Stimulated activated CD8-positive, alpha-beta memory T cell treated with anti-CD3 and anti-CD28 coated beads, Interleukin-4, amount 100 ng/mL, for 24 hours (primary cell): ENCODE results near the gene UEVLD.

Experiments
- DNase-seq: peaks from one replicate; pipeline ENCODE4 v3.0.0-alpha.2; 2020; ENCODE audit warnings: low read depth

UEVLD gene

GRCh38 chr11:18498039-18498438, 90.5 kb downstream of the UEVLD start:
- DNase-seq = no peak

- no peak for DNase-seq
Observed at GRCh38 chr11:18495703-18496102, 92.8 kb downstream of the UEVLD start.

- no peak for DNase-seq
Observed at GRCh38 chr11:18495271-18495670, 93.3 kb downstream of the UEVLD start.

- DNase-seq = no peak
Observed at GRCh38 chr11:18493310-18493709, 95.2 kb downstream of the UEVLD start.

- DNase-seq = no peak
Observed at GRCh38 chr11:18492888-18493287, 95.6 kb downstream of the UEVLD start.

GRCh38 chr11:18491924-18492323, 96.6 kb downstream of the UEVLD start:
- DNase-seq = no peak

- DNase-seq = no peak
Observed at GRCh38 chr11:18490736-18491485, 97.6 kb downstream of the UEVLD start.

GRCh38 chr11:18490319-18490718, 98.2 kb downstream of the UEVLD start:
- DNase-seq = no peak

GRCh38 chr11:18485913-18486528, 102.5 kb downstream of the UEVLD start:
- no peak for DNase-seq
